ENCODE data around the gene C18orf63.
"Not testable (repeated sequence)": the region's sequence is repeated elsewhere in the genome, so short reads cannot be mapped to it uniquely, and the experiment has no call there.

Gene C18orf63

GRCh38 chr18:74284191-74284979 is 31.3 kb upstream of the C18orf63 start:
- Histone ChIP-seq H4K20me1 (ENCODE audit: control insufficient read depth, insufficient read depth, low read depth, low read length) (no peaks in the 10 kb centered on the region), H3K9me2 (replicated peaks; ENCODE audit: control insufficient read depth, low read length) (no peaks in the 10 kb centered on the region), H3K27ac (ENCODE audit: low read depth, low read length) (no peak overlapping the region), H3K9me3 (ENCODE audit: control insufficient read depth, insufficient read depth, low read length) (no peaks in the 10 kb centered on the region), H3K4me3 (ENCODE audit: low read length) (no peak overlapping the region), H3K36me3 (ENCODE audit: control insufficient read depth, low read length) (no peaks in the 10 kb centered on the region), H3K27me3 (ENCODE audit: control insufficient read depth, low read length) (no peaks in the 10 kb centered on the region), H3K79me2 (ENCODE audit: control insufficient read depth, low read length) (peaks cover 2% of the 10 kb centered on the region; the same call in 1 of the 2 replicates), H3F3A (ENCODE audit: control insufficient read depth, insufficient read depth) (no peaks in the 10 kb centered on the region), H3K4me2 (ENCODE audit: low read length) (no peak overlapping the region), H3K4me1 (ENCODE audit: control insufficient read depth, low read length) (no peaks in the 10 kb centered on the region)
- TF ChIP-seq CTCF (IDR thresholded peaks at IDR 0.05; ENCODE audit: low read depth, low read length, poor library complexity, severe bottlenecking), result no peak
- no peak for TF ChIP-seq EZH2phosphoT487 (IDR thresholded peaks at IDR 0.05; ENCODE audit: borderline replicate concordance, low read length)

GRCh38 chr18:74284980-74285355 is 30.7 kb upstream of the C18orf63 start:
- peaks cover 2% of the 10 kb centered on the region; the same call in 1 of the 2 replicates for H3K79me2 ChIP-seq (ENCODE audit: control insufficient read depth, low read length)

GRCh38 chr18:74285583-74285982 is 30.1 kb upstream of the C18orf63 start:
- not testable (repeated sequence) for H3K9me2 ChIP-seq (replicated peaks; ENCODE audit: control insufficient read depth, low read length); H3K27ac ChIP-seq (ENCODE audit: low read depth, low read length); H3K9me3 ChIP-seq (ENCODE audit: control insufficient read depth, insufficient read depth, low read length); H3K36me3 ChIP-seq (ENCODE audit: control insufficient read depth, low read length); H3K27me3 ChIP-seq (ENCODE audit: control insufficient read depth, low read length); H3K4me2 ChIP-seq (ENCODE audit: low read length); H4K20me1 ChIP-seq (ENCODE audit: control insufficient read depth, insufficient read depth, low read depth, low read length); H3F3A ChIP-seq (ENCODE audit: control insufficient read depth, insufficient read depth); H3K4me1 ChIP-seq (ENCODE audit: control insufficient read depth, low read length); H3K79me2 ChIP-seq (ENCODE audit: control insufficient read depth, low read length); H3K4me3 ChIP-seq (ENCODE audit: low read length)

More at GRCh38 chr18:74284980-74285355, 30.7 kb upstream of the C18orf63 start:
- Histone ChIP-seq H3K9me2 (replicated peaks; ENCODE audit: control insufficient read depth, low read length) (no peaks in the 10 kb centered on the region), H3K4me3 (ENCODE audit: low read length) (no peak overlapping the region), H3K9me3 (ENCODE audit: control insufficient read depth, insufficient read depth, low read length) (no peaks in the 10 kb centered on the region), H3K27ac (ENCODE audit: low read depth, low read length) (no peak overlapping the region), H3K36me3 (ENCODE audit: control insufficient read depth, low read length) (no peaks in the 10 kb centered on the region), H3K4me1 (ENCODE audit: control insufficient read depth, low read length) (no peaks in the 10 kb centered on the region), H3K4me2 (ENCODE audit: low read length) (no peak overlapping the region), H3K27me3 (ENCODE audit: control insufficient read depth, low read length) (no peaks in the 10 kb centered on the region), H4K20me1 (ENCODE audit: control insufficient read depth, insufficient read depth, low read depth, low read length) (no peaks in the 10 kb centered on the region), H3F3A (ENCODE audit: control insufficient read depth, insufficient read depth) (no peaks in the 10 kb centered on the region)
- TF ChIP-seq EZH2phosphoT487 (IDR thresholded peaks at IDR 0.05; ENCODE audit: borderline replicate concordance, low read length) (no peak), CTCF (IDR thresholded peaks at IDR 0.05; ENCODE audit: low read depth, low read length, poor library complexity, severe bottlenecking) (no peak)

GRCh38 chr18:74286106-74286855 is 29.4 kb upstream of the C18orf63 start:
- Histone ChIP-seq H3K79me2 (ENCODE audit: control insufficient read depth, low read length) (peaks cover 9% of the 10 kb centered on the region), H3K36me3 (ENCODE audit: control insufficient read depth, low read length) (no peaks in the 10 kb centered on the region), H3K27ac (ENCODE audit: low read depth, low read length) (no peak overlapping the region), H3K9me3 (ENCODE audit: control insufficient read depth, insufficient read depth, low read length) (no peaks in the 10 kb centered on the region), H3K27me3 (ENCODE audit: control insufficient read depth, low read length) (no peaks in the 10 kb centered on the region), H3K4me2 (ENCODE audit: low read length) (no peak overlapping the region), H3K4me1 (ENCODE audit: control insufficient read depth, low read length) (peaks cover 6% of the 10 kb centered on the region; the same call in 1 of the 2 replicates), H4K20me1 (ENCODE audit: control insufficient read depth, insufficient read depth, low read depth, low read length) (no peaks in the 10 kb centered on the region), H3F3A (ENCODE audit: control insufficient read depth, insufficient read depth) (no peaks in the 10 kb centered on the region), H3K9me2 (replicated peaks; ENCODE audit: control insufficient read depth, low read length) (no peaks in the 10 kb centered on the region), H3K4me3 (ENCODE audit: low read length) (no peak overlapping the region)
- TF ChIP-seq EZH2phosphoT487 (IDR thresholded peaks at IDR 0.05; ENCODE audit: borderline replicate concordance, low read length) (no peak), CTCF (IDR thresholded peaks at IDR 0.05; ENCODE audit: low read depth, low read length, poor library complexity, severe bottlenecking) (no peak)

Measured in DOHH2 (cell line).